Activated CD8-positive, alpha-beta T cell treated with anti-CD3 and anti-CD28 coated beads, Interleukin-2, amount 10 ng/mL, durations not matched to agents 7 days and 5 days (primary cell): ENCODE data around the gene C9orf152. TPM values are rescaled to one million over a fixed set of nuclear protein-coding genes. Genes with fewer than 3 reads are reported as not detected.
A peak's percentile ranks its signal among the peaks of the same experiment; 100 is the strongest.

ENCODE experiments used
- ATAC-seq: fragments of 150-1000 bp; cut with Tn5 transposase; one replicate; pipeline ENCODE4 v1.10.0; 2021; ENCODE audit warnings: moderate library complexity
- CTCF ChIA-PET: fragments of 350-600 bp; sonication (Branson Sonifier 250); formaldehyde crosslinking; loops from one replicate; lab custom pipeline; 2021; ENCODE audit warnings: antibody characterized with exemption; lab: Charles Lee
- POLR2A ChIA-PET: fragments of 350-600 bp; sonication (Branson Sonifier 250); formaldehyde crosslinking; loops from one replicate; lab custom pipeline; 2021; ENCODE audit warnings: antibody characterized with exemption; lab: Charles Lee
- DNase-seq: peaks from one replicate; pipeline ENCODE4 v3.0.0-alpha.2; 2020
- H3K27ac Mint-ChIP-seq: one replicate; pipeline ENCODE4 v1.8.0; 2021; ENCODE audit warnings: mild to moderate bottlenecking, mixed read lengths
- H3K27me3 Mint-ChIP-seq: one replicate; pipeline ENCODE4 v1.8.0; 2021; ENCODE audit warnings: low read depth, mixed read lengths
- H3K36me3 Mint-ChIP-seq: one replicate; pipeline ENCODE4 v1.8.0; 2021; ENCODE audit warnings: low read depth, mixed read lengths
- H3K4me1 Mint-ChIP-seq: one replicate; pipeline ENCODE4 v1.8.0; 2021; ENCODE audit warnings: low read depth, mixed read lengths
- H3K4me3 Mint-ChIP-seq: one replicate; pipeline ENCODE4 v1.8.0; 2021; ENCODE audit warnings: mild to moderate bottlenecking, mixed read lengths
- H3K9me3 Mint-ChIP-seq: one replicate; pipeline ENCODE4 v1.8.0; 2022; ENCODE audit warnings: mixed read lengths; ENCODE audit not compliant: insufficient read depth
- total RNA-seq, 2 experiments: library from RNA; stranded (reverse); gene quantifications; one replicate each; pipeline ENCODE4 v1.2.3, GENCODE V29; 2021

The C9orf152 gene
- total RNA-seq, 2 experiments from 2014 or later, result not detected

- no peaks in the 10 kb centered on the region for H3K27me3 Mint-ChIP-seq
- no peaks in the 10 kb centered on the region for H3K4me1 Mint-ChIP-seq
- DNase-seq (no peak), ATAC-seq (no peak)
- ChIA-PET CTCF (no interaction called here), POLR2A (no interaction called here)
- H3K4me3 Mint-ChIP-seq, result no peak overlapping the region
- no peak overlapping the region for H3K27ac Mint-ChIP-seq
- H3K36me3 Mint-ChIP-seq, result no peaks in the 10 kb centered on the region
- H3K9me3 Mint-ChIP-seq, result no peaks in the 10 kb centered on the region
These were observed 18.2 kb downstream of the C9orf152 start for GRCh38 chr9:110189559-110190320.

GRCh38 chr9:110188991-110189390 lies 19.0 kb downstream of the C9orf152 start:
- H3K27me3 Mint-ChIP-seq, result no peaks in the 10 kb centered on the region
- H3K27ac Mint-ChIP-seq, result no peak overlapping the region
- ChIA-PET CTCF (no interaction called here), POLR2A (no interaction called here)
- no peak overlapping the region for H3K4me3 Mint-ChIP-seq
- H3K36me3 Mint-ChIP-seq, result no peaks in the 10 kb centered on the region
- no peaks in the 10 kb centered on the region for H3K4me1 Mint-ChIP-seq
- DNase-seq (no peak), ATAC-seq (no peak)
- H3K9me3 Mint-ChIP-seq, result no peaks in the 10 kb centered on the region

- no peak overlapping the region for H3K27ac Mint-ChIP-seq
- ATAC-seq, result no peak
- no peaks in the 10 kb centered on the region for H3K27me3 Mint-ChIP-seq
- H3K36me3 Mint-ChIP-seq, result no peaks in the 10 kb centered on the region
- no peaks in the 10 kb centered on the region for H3K4me1 Mint-ChIP-seq
- CTCF ChIA-PET, result interaction anchor here (1.6 kb wide), 1 partner anchor 436 kb away, joined by 4 read pairs; no protein-coding TSS in a partner anchor
- DNase-seq, result no peak
- no peaks in the 10 kb centered on the region for H3K9me3 Mint-ChIP-seq
- POLR2A ChIA-PET, result no interaction called here
- no peak overlapping the region for H3K4me3 Mint-ChIP-seq
These were observed 19.9 kb downstream of the C9orf152 start for GRCh38 chr9:110188101-110188500.

GRCh38 chr9:110187126-110187525 lies 20.8 kb downstream of the C9orf152 start:
- ChIA-PET CTCF (interaction anchor here (1.6 to 5.6 kb wide), 3 partner anchors 26 to 437 kb away, joined by 4 to 46 read pairs (median 5); no protein-coding TSS in a partner anchor), POLR2A (no interaction called here)
- ATAC-seq (no peak), DNase-seq (no peak)
- no peaks in the 10 kb centered on the region for H3K9me3 Mint-ChIP-seq
- H3K27me3 Mint-ChIP-seq, result no peaks in the 10 kb centered on the region
- H3K4me1 Mint-ChIP-seq, result no peaks in the 10 kb centered on the region
- H3K4me3 Mint-ChIP-seq, result no peak overlapping the region
- no peak overlapping the region for H3K27ac Mint-ChIP-seq
- no peaks in the 10 kb centered on the region for H3K36me3 Mint-ChIP-seq

GRCh38 chr9:110186254-110186653 lies 21.7 kb downstream of the C9orf152 start:
- Mint-ChIP-seq H3K4me1 (no peaks in the 10 kb centered on the region), H3K27ac (no peak overlapping the region), H3K36me3 (no peaks in the 10 kb centered on the region), H3K4me3 (no peak overlapping the region), H3K9me3 (no peaks in the 10 kb centered on the region), H3K27me3 (no peaks in the 10 kb centered on the region)
- ATAC-seq (no peak), DNase-seq (no peak)
- CTCF ChIA-PET, result interaction anchor here (1.3 to 5.6 kb wide), 3 partner anchors 27 to 437 kb away, joined by 5 to 46 read pairs (median 6); no protein-coding TSS in a partner anchor
- POLR2A ChIA-PET, result no interaction called here

- Mint-ChIP-seq H3K4me3 (no peak overlapping the region), H3K27ac (no peak overlapping the region), H3K4me1 (no peaks in the 10 kb centered on the region), H3K36me3 (peaks cover 2% of the 10 kb centered on the region), H3K27me3 (no peaks in the 10 kb centered on the region), H3K9me3 (no peaks in the 10 kb centered on the region)
- ChIA-PET CTCF (interaction anchor here (1.3 to 5.6 kb wide), 2 partner anchors 32 to 438 kb away, joined by 6 to 46 read pairs; no protein-coding TSS in a partner anchor), POLR2A (no interaction called here)
- DNase-seq (no peak), ATAC-seq (no peak)
These were observed 22.2 kb downstream of the C9orf152 start for GRCh38 chr9:110185806-110186205.

GRCh38 chr9:110183208-110184145 lies 24.5 kb downstream of the C9orf152 start:
- H3K36me3 Mint-ChIP-seq, result peaks cover 6% of the 10 kb centered on the region
- POLR2A ChIA-PET, result no interaction called here
- DNase-seq, result peak; percentile 77

GRCh38 chr9:110180511-110181434 lies 27.2 kb downstream of the C9orf152 start:
- Mint-ChIP-seq H3K27me3 (peaks cover 2% of the 10 kb centered on the region), H3K4me1 (peaks cover 3% of the 10 kb centered on the region), H3K27ac (no peak overlapping the region), H3K9me3 (no peaks in the 10 kb centered on the region), H3K4me3 (no peak overlapping the region), H3K36me3 (peaks cover 6% of the 10 kb centered on the region)
- CTCF ChIA-PET, result interaction anchor here (0.6 kb wide), 1 partner anchor 10 kb away, joined by 4 read pairs; no protein-coding TSS in a partner anchor
- DNase-seq (no peak), ATAC-seq (no peak)
- POLR2A ChIA-PET, result interaction anchor here (0.6 kb wide), 1 partner anchor 12 kb away, joined by 4 read pairs; no protein-coding TSS in a partner anchor

More at GRCh38 chr9:110183208-110184145, 24.5 kb downstream of the C9orf152 start:
- H3K4me1 Mint-ChIP-seq, result peaks cover 3% of the 10 kb centered on the region
- H3K27me3 Mint-ChIP-seq, result peaks cover 2% of the 10 kb centered on the region
- CTCF ChIA-PET, result interaction anchor here (0.7 to 5.6 kb wide), 21 partner anchors 9 to 440 kb away, joined by 3 to 46 read pairs (median 3); no protein-coding TSS in a partner anchor
- peak; percentile 76 for ATAC-seq
- no peak overlapping the region for H3K27ac Mint-ChIP-seq
- no peak overlapping the region for H3K4me3 Mint-ChIP-seq
- H3K9me3 Mint-ChIP-seq, result no peaks in the 10 kb centered on the region

GRCh38 chr9:110179734-110180133 lies 28.2 kb downstream of the C9orf152 start:
- H3K4me3 Mint-ChIP-seq, result no peak overlapping the region
- ATAC-seq, result no peak
- POLR2A ChIA-PET, result interaction anchor here (0.6 kb wide), 1 partner anchor 13 kb away, joined by 4 read pairs; no protein-coding TSS in a partner anchor

GRCh38 chr9:110178281-110178680 lies 29.7 kb downstream of the C9orf152 start:
- Mint-ChIP-seq H3K36me3 (peaks cover 6% of the 10 kb centered on the region), H3K4me3 (no peak overlapping the region), H3K9me3 (peaks cover 3% of the 10 kb centered on the region), H3K4me1 (peaks cover 7% of the 10 kb centered on the region), H3K27me3 (peaks cover 2% of the 10 kb centered on the region), H3K27ac (no peak overlapping the region)
- ChIA-PET CTCF (interaction anchor here (1.1 kb wide), 1 partner anchor 43 kb away, joined by 4 read pairs; no protein-coding TSS in a partner anchor), POLR2A (no interaction called here)
- DNase-seq (no peak), ATAC-seq (no peak)

More at GRCh38 chr9:110179734-110180133, 28.2 kb downstream of the C9orf152 start:
- peaks cover 2% of the 10 kb centered on the region for H3K27me3 Mint-ChIP-seq
- H3K36me3 Mint-ChIP-seq, result peaks cover 6% of the 10 kb centered on the region
- CTCF ChIA-PET, result interaction anchor here (0.6 to 1.2 kb wide), 4 partner anchors 11 to 444 kb away, joined by 3 to 4 read pairs (median 3); no protein-coding TSS in a partner anchor
- peaks cover under 1% of the 10 kb centered on the region for H3K9me3 Mint-ChIP-seq
- no peak for DNase-seq
- H3K4me1 Mint-ChIP-seq, result peaks cover 3% of the 10 kb centered on the region
- H3K27ac Mint-ChIP-seq, result no peak overlapping the region
